Thoracic aorta (tissue), 2 donors: Measurements from ENCODE around the gene SPATA31D3. TPM values are rescaled to one million over a fixed set of nuclear protein-coding genes. Genes with fewer than 3 reads are reported as not detected.
A peak's percentile ranks its signal among the peaks of the same experiment; 100 is the strongest.
"Not testable (repeated sequence)": the region's sequence is repeated elsewhere in the genome, so short reads cannot be mapped to it uniquely, and the experiment has no call there.

Experiments used
- ATAC-seq: fragments of 150-250 bp; one replicate; pipeline ENCODE4 v1.8.0; 2017; ENCODE audit warnings: low read depth; ENCODE audit not compliant: insufficient number of reproducible peaks, low FRiP score
- DNase-seq: peaks from one replicate; pipeline ENCODE4 v3.0.0-alpha.2; 2020; ENCODE audit warnings: low spot score
- H3K27ac ChIP-seq, 2 donors: fragments of 200-600 bp; sonication (generic); 1 replicate in 1 of 2; 2 replicates in 1 of 2; pipeline ENCODE4 v1.5.1; 2016; ENCODE audit warnings: mild to moderate bottlenecking in 2 of 2, moderate library complexity in 2 of 2
- H3K27me3 ChIP-seq: fragments of 200-600 bp; sonication (generic); replicated peaks from 2 replicates; pipeline ENCODE4 v1.6.0; 2016; ENCODE audit warnings: mild to moderate bottlenecking; ENCODE audit not compliant: insufficient read depth
- H3K36me3 ChIP-seq: fragments of 200-600 bp; sonication (generic); one replicate; pipeline ENCODE4 v1.5.1; 2016
- H3K4me1 ChIP-seq, 2 donors: fragments of 200-600 bp; sonication (generic); 1 replicate in 1 of 2; 2 replicates in 1 of 2; pipeline versions ENCODE4 v1.5.1 to v1.6.0; 2016; ENCODE audit warnings: low read depth in 2 of 2, mild to moderate bottlenecking in 1 of 2; ENCODE audit not compliant: control insufficient read depth in 1 of 2
- H3K4me3 ChIP-seq: fragments of 200-600 bp; sonication (generic); 2 replicates; pipeline ENCODE4 v1.5.1; 2016; ENCODE audit warnings: mild to moderate bottlenecking
- H3K9me3 ChIP-seq: fragments of 200-600 bp; sonication (generic); 2 replicates; pipeline ENCODE4 v1.5.1; 2016
- total RNA-seq, 2 donors: library from RNA; depleted of rRNA; stranded (reverse); fragments of >200 nt; gene quantifications; one replicate each; pipeline versions ENCODE4 v1.1.0 to v1.2.3, GENCODE V29; 2016
- TF ChIP-seq, protein P1 (sequence below): fragments of 200-600 bp; sonication (generic); IDR thresholded peaks from one replicate; pipeline ENCODE4 v1.5.1; 2019; ENCODE audit warnings: antibody characterized with exemption

Gene SPATA31D3
- total RNA-seq: not detected

DNA sequence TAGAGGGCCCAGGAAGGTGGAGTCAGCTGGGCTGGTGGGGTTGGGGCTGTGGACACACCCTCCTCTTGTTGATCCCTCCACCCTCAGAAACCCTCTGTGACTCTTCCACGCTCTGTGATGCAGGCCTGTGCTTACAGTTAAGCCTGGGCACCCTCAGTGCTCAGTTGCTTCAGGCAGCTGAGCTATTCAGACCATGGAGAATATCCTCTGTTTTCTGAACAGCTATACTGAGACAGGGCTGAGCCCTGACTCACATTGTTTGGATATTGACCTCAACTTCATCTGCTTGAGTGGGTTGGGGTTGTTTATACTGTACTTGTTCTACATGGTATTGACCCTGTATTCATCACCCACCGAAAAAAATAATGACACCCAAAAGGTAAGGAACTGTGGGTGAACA is at the start of gene SPATA31D3:
TSS of gene SPATA31D3 (plus strand) at position 108 of the 400 bp plus-strand sequence. CDS start at position 194, 86 bp downstream.
- H3K27me3 ChIP-seq, H3K9me3 ChIP-seq, H3K36me3 ChIP-seq, ATAC-seq, H3K27ac ChIP-seq, H3K4me3 ChIP-seq, H3K4me1 ChIP-seq, DNase-seq: not testable (repeated sequence)

DNA sequence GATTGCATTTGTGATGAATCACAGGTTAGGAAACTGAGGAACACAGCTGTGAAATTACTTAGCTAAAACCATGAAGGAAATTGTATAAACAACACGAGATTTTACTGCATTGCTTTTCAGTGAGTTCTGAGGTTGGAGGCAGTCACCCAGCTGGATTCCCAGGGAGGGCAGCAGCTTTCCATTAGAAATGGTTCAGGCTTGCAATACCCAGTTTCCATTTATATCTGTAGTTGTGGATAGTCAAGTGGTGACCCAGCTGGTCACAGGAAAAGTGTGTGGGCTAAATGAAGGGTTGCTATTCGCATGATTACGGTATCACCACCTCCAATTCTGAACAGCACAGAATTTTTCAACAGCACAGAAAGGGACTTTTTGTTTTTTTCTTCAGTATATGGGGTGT is 49.4 kb upstream of the SPATA31D3 start:
- TF ChIP-seq, protein P1, sequence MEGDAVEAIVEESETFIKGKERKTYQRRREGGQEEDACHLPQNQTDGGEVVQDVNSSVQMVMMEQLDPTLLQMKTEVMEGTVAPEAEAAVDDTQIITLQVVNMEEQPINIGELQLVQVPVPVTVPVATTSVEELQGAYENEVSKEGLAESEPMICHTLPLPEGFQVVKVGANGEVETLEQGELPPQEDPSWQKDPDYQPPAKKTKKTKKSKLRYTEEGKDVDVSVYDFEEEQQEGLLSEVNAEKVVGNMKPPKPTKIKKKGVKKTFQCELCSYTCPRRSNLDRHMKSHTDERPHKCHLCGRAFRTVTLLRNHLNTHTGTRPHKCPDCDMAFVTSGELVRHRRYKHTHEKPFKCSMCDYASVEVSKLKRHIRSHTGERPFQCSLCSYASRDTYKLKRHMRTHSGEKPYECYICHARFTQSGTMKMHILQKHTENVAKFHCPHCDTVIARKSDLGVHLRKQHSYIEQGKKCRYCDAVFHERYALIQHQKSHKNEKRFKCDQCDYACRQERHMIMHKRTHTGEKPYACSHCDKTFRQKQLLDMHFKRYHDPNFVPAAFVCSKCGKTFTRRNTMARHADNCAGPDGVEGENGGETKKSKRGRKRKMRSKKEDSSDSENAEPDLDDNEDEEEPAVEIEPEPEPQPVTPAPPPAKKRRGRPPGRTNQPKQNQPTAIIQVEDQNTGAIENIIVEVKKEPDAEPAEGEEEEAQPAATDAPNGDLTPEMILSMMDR: no peak

DNA sequence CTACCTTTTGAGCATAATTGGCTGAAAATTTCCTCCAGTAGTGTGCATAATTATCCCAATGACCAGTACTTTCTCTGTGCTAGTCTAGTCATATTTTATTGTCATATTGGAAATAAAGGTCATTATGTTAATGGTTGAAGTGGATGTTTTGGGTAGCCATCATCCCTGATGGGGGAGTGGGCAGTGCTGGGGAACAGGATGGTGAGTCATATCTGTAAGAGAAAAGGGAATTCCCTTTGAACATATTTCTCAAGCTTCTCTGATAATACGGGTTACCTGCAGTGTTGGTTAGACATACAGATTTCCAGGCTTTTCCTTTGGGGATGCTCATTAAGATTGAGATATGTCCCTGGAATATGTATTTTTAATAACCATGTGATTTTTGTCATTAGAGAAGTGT is 48.4 kb upstream of the SPATA31D3 start:
- TF ChIP-seq, protein P1: no peak
- Histone ChIP-seq H3K4me3 (no peak overlapping the region), H3K27me3 (no peaks in the 10 kb centered on the region), H3K27ac (no peak overlapping the region), H3K4me1 (no peaks in the 10 kb centered on the region), H3K9me3 (no peaks in the 10 kb centered on the region), H3K36me3 (no peaks in the 10 kb centered on the region)
- ATAC-seq (no peak), DNase-seq (no peak)

More for the DNA sequence above, 49.4 kb upstream of the SPATA31D3 start:
- Histone ChIP-seq H3K36me3 (no peaks in the 10 kb centered on the region), H3K9me3 (no peaks in the 10 kb centered on the region), H3K4me1 (no peaks in the 10 kb centered on the region), H3K4me3 (no peak overlapping the region), H3K27ac (no peak overlapping the region), H3K27me3 (no peaks in the 10 kb centered on the region)
- no peak for DNase-seq
- no peak for ATAC-seq

DNA sequence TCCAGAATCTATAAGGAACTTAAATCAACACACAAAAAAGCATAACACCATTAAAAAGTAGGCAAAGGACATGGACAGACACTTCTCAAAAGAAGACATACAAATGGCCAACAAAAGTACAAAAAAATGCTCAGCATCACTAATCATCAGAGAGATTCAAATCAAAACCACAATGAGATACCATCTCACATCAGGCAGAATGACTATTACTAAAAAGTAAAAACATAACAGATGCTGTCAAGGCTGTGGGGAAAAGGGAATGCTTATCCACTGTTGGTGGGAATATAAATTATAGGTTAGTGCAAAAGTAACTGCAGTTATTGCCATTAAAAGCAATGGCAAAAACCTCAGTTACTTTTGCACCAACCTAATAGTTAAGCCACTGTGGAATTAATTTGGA is 47.2 kb upstream of the SPATA31D3 start:
- Histone ChIP-seq H3K27ac (no peak overlapping the region), H3K4me1 (peaks cover 5 to 8% of the 10 kb centered on the region in 2 donors), H3K9me3 (no peaks in the 10 kb centered on the region), H3K36me3 (no peaks in the 10 kb centered on the region), H3K4me3 (no peak overlapping the region), H3K27me3 (no peaks in the 10 kb centered on the region)
- DNase-seq (no peak), ATAC-seq (no peak)
- TF ChIP-seq, protein P1: no peak

DNA sequence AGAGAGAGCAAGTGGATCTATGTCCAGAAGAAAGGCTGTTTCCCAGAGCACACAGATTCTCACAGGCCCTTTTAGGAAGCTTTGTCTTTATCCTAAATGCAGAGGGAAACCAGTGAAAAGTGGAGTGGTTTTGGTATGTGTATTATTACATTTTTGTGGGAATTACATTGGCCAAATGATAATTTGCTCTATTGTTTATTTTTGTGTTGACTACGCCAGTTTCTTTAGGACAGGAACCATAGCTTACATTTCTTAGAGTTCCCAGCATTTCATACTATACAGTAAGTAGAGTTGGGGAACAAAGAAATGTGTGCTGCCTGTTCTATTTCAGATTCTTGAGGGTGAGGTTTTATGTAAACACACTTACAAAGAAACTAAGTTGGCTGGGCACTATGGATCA is 44.4 kb upstream of the SPATA31D3 start:
- ATAC-seq: no peak
- Histone ChIP-seq H3K27ac (no peak overlapping the region), H3K9me3 (no peaks in the 10 kb centered on the region), H3K4me3 (no peak overlapping the region), H3K27me3 (no peaks in the 10 kb centered on the region), H3K36me3 (no peaks in the 10 kb centered on the region), H3K4me1 (peaks cover 13 to 17% of the 10 kb centered on the region in 2 donors)
- TF ChIP-seq, protein P1: no peak
- DNase-seq: no peak

DNA sequence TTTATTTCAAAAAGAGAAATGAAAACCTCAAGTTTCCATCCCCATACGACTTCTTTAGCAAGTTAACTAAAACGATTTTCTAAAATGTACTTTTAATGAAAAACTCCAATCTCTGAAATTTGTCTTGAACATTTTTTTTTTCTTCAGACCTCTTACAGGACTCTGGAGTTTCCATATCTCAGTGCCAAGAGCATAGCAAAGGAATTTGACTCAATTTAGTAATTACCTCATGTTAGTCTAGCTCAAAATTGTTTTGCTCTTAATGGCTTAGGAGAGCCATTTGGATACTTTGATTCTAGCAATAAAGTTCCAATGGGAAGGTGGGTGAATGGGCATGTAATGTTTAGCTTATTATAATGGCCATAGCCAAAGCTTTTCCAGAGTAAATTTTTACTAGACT is 41.1 kb upstream of the SPATA31D3 start:
- TF ChIP-seq, protein P1: no peak
- H3K36me3 ChIP-seq: no peaks in the 10 kb centered on the region
- peaks cover 13 to 17% of the 10 kb centered on the region in 2 donors for H3K4me1 ChIP-seq
- H3K27ac ChIP-seq: peak overlapping the region; percentile 38 to 42
- ATAC-seq: peak; percentile 86
- DNase-seq: no peak
- no peak overlapping the region for H3K4me3 ChIP-seq
- H3K9me3 ChIP-seq: no peaks in the 10 kb centered on the region
- no peaks in the 10 kb centered on the region for H3K27me3 ChIP-seq
